ENCODE data around the gene TPD52L1. TPM values are rescaled to one million over a fixed set of nuclear protein-coding genes. Genes with fewer than 3 reads are reported as not detected.
A peak's percentile ranks its signal among the peaks of the same experiment; 100 is the strongest.

Gene TPD52L1
- total and polyA plus RNA-seq, 2 of the 13 experiments (the other 11 are each of a cell fraction or from before 2014, with no cell fraction given): 0.49 to 0.53 TPM

DNA sequence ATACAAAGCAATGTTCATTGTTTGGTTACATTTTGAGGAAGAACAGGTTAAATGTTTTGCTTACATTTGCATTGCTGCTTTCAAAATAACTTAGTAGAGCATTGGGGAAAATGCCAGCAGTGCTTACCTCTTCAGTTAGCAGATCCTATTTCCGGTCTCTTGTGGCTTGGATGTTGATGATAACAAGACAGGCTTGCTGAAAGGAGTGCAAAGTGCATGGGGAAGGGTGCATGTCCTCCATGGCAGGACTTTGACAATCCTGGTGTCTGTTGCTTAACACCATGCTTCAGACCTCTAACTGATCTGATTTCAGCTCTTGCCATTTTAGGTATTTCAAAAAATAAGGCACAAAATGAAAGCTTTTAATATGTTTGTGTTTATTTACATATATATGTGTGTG is 21.1 kb downstream of the TPD52L1 start:
- WGBS (ENCODE audit: low lambda C conversion rate): 0% methylated on average over 1 of the region's 1 CpG
- Histone ChIP-seq H3K4me2 (ENCODE audit: low read depth, low read length) (no peak overlapping the region), H3K36me3 (replicated peaks in 1 of 2; ENCODE audit: control insufficient read depth in 1 of 2, insufficient read depth in 2 of 2, low read length in 2 of 2) (no peaks in the 10 kb centered on the region), H3K4me1 (ENCODE audit: insufficient read depth, low read length) (peaks cover 10% of the 10 kb centered on the region), H3K79me2 (ENCODE audit: insufficient read depth, low read length) (no peaks in the 10 kb centered on the region), H3K9me3 (ENCODE audit: low read length) (no peaks in the 10 kb centered on the region), H4K20me1 (ENCODE audit: insufficient read depth, low read length) (no peaks in the 10 kb centered on the region), H3K27me3 (ENCODE audit: control insufficient read depth in 1 of 2, insufficient read depth in 2 of 2, low read length in 2 of 2) (no peaks in the 10 kb centered on the region), H3K4me3 (replicated peaks in 1 of 3; ENCODE audit: insufficient read depth in 1 of 3, low read depth in 2 of 3, low read length in 3 of 3) (no peak overlapping the region), H3K9ac (ENCODE audit: insufficient read depth, low read depth, low read length) (no peak overlapping the region), H3K27ac (ENCODE audit: extremely low read length, insufficient read depth, low read length) (no peak overlapping the region), H2AFZ (ENCODE audit: low read length) (no peak overlapping the region)
- ChIA-PET POLR2A (no interaction called here), CTCF (ENCODE audit: low intra/inter-chr PET ratio, low total read pairs) (no interaction called here)
- DNase-seq (ENCODE audit: low spot score): peak; percentile 61
- BruUV-seq (replicated peaks): no TSS peak
- in situ Hi-C loops (cut with HindIII; ENCODE audit: extremely low pct_ligation_motif_present, low pct_unique_long_range_greater_than_20kb): no loop called here
- ATAC-seq: peak; percentile 97
- intact Hi-C loops (cut with micrococcal nuclease; ENCODE audit: unreplicated experiment): no loop called here
- FAIRE-seq: peak; percentile 56
- TF ChIP-seq SAP130 (CRISPR knock-in tag; IDR thresholded peaks at IDR 0.05; ENCODE audit: low read depth) (peak; percentile 22; the same call in 1 of the 2 replicates), MAX (IDR thresholded peaks at IDR 0.05) (peak; percentile 42; the same call in 1 of the 2 replicates), POGZ (CRISPR knock-in tag; IDR thresholded peaks at IDR 0.05) (0 out of 2 replicates have a peak, but pooled peaks have one; percentile 38), WIZ (CRISPR knock-in tag; IDR thresholded peaks at IDR 0.05) (0 out of 2 replicates have a peak, but pooled peaks have one; percentile 49), ZNF550 (CRISPR knock-in tag; IDR thresholded peaks at IDR 0.05; ENCODE audit: borderline replicate concordance) (no peak), HOXA3 (CRISPR knock-in tag; IDR thresholded peaks at IDR 0.05) (peak; percentile 26; the same call in 1 of the 2 replicates), ZNF431 (CRISPR knock-in tag; IDR thresholded peaks at IDR 0.05; ENCODE audit: borderline replicate concordance, low read depth) (peak; percentile 89), ATF1 (CRISPR knock-in tag; IDR thresholded peaks at IDR 0.05) (no peak), ZNF546 (CRISPR knock-in tag; conservative IDR thresholded peaks at IDR 0.05) (no peak), SALL1 (CRISPR knock-in tag; IDR thresholded peaks at IDR 0.05) (peak; percentile 37; the same call in 1 of the 2 replicates), ZNF343 (CRISPR knock-in tag; IDR thresholded peaks at IDR 0.05) (no peak), ETV5 (CRISPR knock-in tag; IDR thresholded peaks at IDR 0.05; ENCODE audit: borderline replicate concordance) (peak; percentile 76; the same call in 1 of the 2 replicates), ZNF644 (CRISPR knock-in tag; IDR thresholded peaks at IDR 0.05; ENCODE audit: low read depth) (peak; percentile 89), ZNF34 (CRISPR knock-in tag; IDR thresholded peaks at IDR 0.05; ENCODE audit: borderline replicate concordance) (no peak), FOXA3 (CRISPR knock-in tag; IDR thresholded peaks at IDR 0.05) (peak; percentile 20; the same call in 1 of the 2 replicates), ZNF496 (CRISPR knock-in tag; IDR thresholded peaks at IDR 0.05; ENCODE audit: insufficient replicate concordance) (no peak), NR2F6 (IDR thresholded peaks at IDR 0.05) (no peak), NR2F6 (CRISPR knock-in tag; IDR thresholded peaks at IDR 0.05) (no peak), DNMT3B (CRISPR knock-in tag; conservative IDR thresholded peaks at IDR 0.05) (no peak), SOX5 (CRISPR knock-in tag; IDR thresholded peaks at IDR 0.05; ENCODE audit: borderline replicate concordance) (0 out of 2 replicates have a peak, but pooled peaks have one; percentile 15), ZNF614 (CRISPR knock-in tag; IDR thresholded peaks at IDR 0.05; ENCODE audit: borderline replicate concordance) (peak; percentile 68), ZNF331 (CRISPR knock-in tag; IDR thresholded peaks at IDR 0.05) (peak; percentile 28; the same call in 1 of the 2 replicates), RARA (CRISPR knock-in tag; IDR thresholded peaks at IDR 0.05) (peak; percentile 40; the same call in 1 of the 2 replicates), ZNF75D (CRISPR knock-in tag; IDR thresholded peaks at IDR 0.05; ENCODE audit: borderline replicate concordance) (no peak), ZNF567 (CRISPR knock-in tag; IDR thresholded peaks at IDR 0.05; ENCODE audit: borderline replicate concordance) (no peak), MIXL1 (CRISPR knock-in tag; IDR thresholded peaks at IDR 0.05) (peak; percentile 79)
